KG1 (cell line): ENCODE data around the gene INO80E.

Experiments used
- DNase-seq: peaks from one replicate; lab custom pipeline; 2025; lab: John Stamatoyannopoulos, UW

The INO80E gene

GRCh38 chr16:29975811-29976511 is 20.1 kb upstream of the INO80E start:
- no peak for DNase-seq

- no peak for DNase-seq
These were observed 18.8 kb upstream of the INO80E start for GRCh38 chr16:29977063-29977825.

GRCh38 chr16:29978081-29978480 is 18.0 kb upstream of the INO80E start:
- no peak for DNase-seq

- DNase-seq = no peak
These were observed 17.3 kb upstream of the INO80E start for GRCh38 chr16:29978564-29979270.

- no peak for DNase-seq
These were observed 13.3 kb upstream of the INO80E start for GRCh38 chr16:29982560-29983419.

- no peak for DNase-seq
These were observed 12.5 kb upstream of the INO80E start for GRCh38 chr16:29983420-29984136.

GRCh38 chr16:29984137-29984763 is 11.8 kb upstream of the INO80E start:
- no peak for DNase-seq

- DNase-seq = no peak
These were observed 11.3 kb upstream of the INO80E start for GRCh38 chr16:29984764-29985147.

- DNase-seq = no peak
These were observed 10.7 kb upstream of the INO80E start for GRCh38 chr16:29985271-29985811.

GRCh38 chr16:29986231-29986630 is 9.8 kb upstream of the INO80E start:
- no peak for DNase-seq

GRCh38 chr16:29986931-29987330 is 9.1 kb upstream of the INO80E start:
- DNase-seq = no peak

- no peak for DNase-seq
These were observed 8.5 kb upstream of the INO80E start for GRCh38 chr16:29987371-29988085.

GRCh38 chr16:29988346-29989075 is 7.5 kb upstream of the INO80E start:
- DNase-seq = no peak

GRCh38 chr16:29989111-29989858 is 6.8 kb upstream of the INO80E start:
- no peak for DNase-seq

- DNase-seq = no peak
These were observed 6.0 kb upstream of the INO80E start for GRCh38 chr16:29990034-29990433.

GRCh38 chr16:29990883-29991570 is 5.0 kb upstream of the INO80E start:
- no peak for DNase-seq

- DNase-seq = no peak
These were observed 4.5 kb upstream of the INO80E start for GRCh38 chr16:29991571-29991904.

GRCh38 chr16:29992344-29992967 is 3.6 kb upstream of the INO80E start:
- DNase-seq = no peak
